ENCODE results near the gene HIGD1A. TPM values are rescaled to one million over a fixed set of nuclear protein-coding genes. Genes with fewer than 3 reads are reported as not detected.

The HIGD1A gene
- polyA plus RNA-seq, 1 of the 3 experiments (the other 2 are of a cell fraction), result 72.1 TPM

GRCh38 chr3:42800251-42800650 is 4.0 kb downstream of the HIGD1A start:
- H3K9me3 ChIP-seq, result no peaks in the 10 kb centered on the region
- ChIA-PET POLR2A (no interaction called here), CTCF (interaction anchor here (0.6 to 2.0 kb wide), 5 partner anchors 12 to 187 kb away, joined by 3 to 5 read pairs (median 3); no protein-coding TSS in a partner anchor)
- DNase-seq, result no peak
- no peak overlapping the region for H3K4me2 ChIP-seq
- 100% methylated on average over 2 of the region's 2 CpGs for WGBS (ENCODE audit: low lambda C conversion rate)
- peaks cover 0 to 12% of the 10 kb centered on the region in 2 experiments; a peak in 3 of 4 replicates for H3K4me1 ChIP-seq (ENCODE audit: control insufficient read depth in 1 of 2, insufficient read depth in 2 of 2, low read depth in 1 of 2, low read length in 1 of 2)
- no peak overlapping the region for H3K27ac ChIP-seq (ENCODE audit: low read depth in 2 of 2, low read length in 1 of 2)
- TF ChIP-seq GATA2 (CRISPR knock-in tag; IDR thresholded peaks at IDR 0.05), result no peak
- no peak for TF ChIP-seq IRF3 (IDR thresholded peaks at IDR 0.05; ENCODE audit: low read depth, low read length)
- no peak for TF ChIP-seq MAX (IDR thresholded peaks at IDR 0.05; ENCODE audit: low read depth)
- TF ChIP-seq TAF1 (IDR thresholded peaks at IDR 0.05; ENCODE audit: borderline replicate concordance, low read depth, low read length), result no peak
- no peak for TF ChIP-seq SMC3 (IDR thresholded peaks at IDR 0.05; ENCODE audit: low read depth, low read length)
- no peak for TF ChIP-seq RXRA (IDR thresholded peaks at IDR 0.05; ENCODE audit: borderline replicate concordance, low read depth)
- TF ChIP-seq SIN3A (IDR thresholded peaks at IDR 0.05; ENCODE audit: borderline replicate concordance, low read depth, low read length), result no peak
- TF ChIP-seq, protein P1, sequence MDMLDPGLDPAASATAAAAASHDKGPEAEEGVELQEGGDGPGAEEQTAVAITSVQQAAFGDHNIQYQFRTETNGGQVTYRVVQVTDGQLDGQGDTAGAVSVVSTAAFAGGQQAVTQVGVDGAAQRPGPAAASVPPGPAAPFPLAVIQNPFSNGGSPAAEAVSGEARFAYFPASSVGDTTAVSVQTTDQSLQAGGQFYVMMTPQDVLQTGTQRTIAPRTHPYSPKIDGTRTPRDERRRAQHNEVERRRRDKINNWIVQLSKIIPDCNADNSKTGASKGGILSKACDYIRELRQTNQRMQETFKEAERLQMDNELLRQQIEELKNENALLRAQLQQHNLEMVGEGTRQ (IDR thresholded peaks at IDR 0.05; ENCODE audit: borderline replicate concordance, low read depth, low read length), result no peak
- no peak for TF ChIP-seq RFX5 (IDR thresholded peaks at IDR 0.05; ENCODE audit: low read length)
- no peak for TF ChIP-seq ZBTB33 (IDR thresholded peaks at IDR 0.05; ENCODE audit: borderline replicate concordance, low read depth)
- TF ChIP-seq, protein P2, sequence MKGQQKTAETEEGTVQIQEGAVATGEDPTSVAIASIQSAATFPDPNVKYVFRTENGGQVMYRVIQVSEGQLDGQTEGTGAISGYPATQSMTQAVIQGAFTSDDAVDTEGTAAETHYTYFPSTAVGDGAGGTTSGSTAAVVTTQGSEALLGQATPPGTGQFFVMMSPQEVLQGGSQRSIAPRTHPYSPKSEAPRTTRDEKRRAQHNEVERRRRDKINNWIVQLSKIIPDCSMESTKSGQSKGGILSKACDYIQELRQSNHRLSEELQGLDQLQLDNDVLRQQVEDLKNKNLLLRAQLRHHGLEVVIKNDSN (IDR thresholded peaks at IDR 0.05; ENCODE audit: borderline replicate concordance, low read depth), result no peak
- TF ChIP-seq, protein P3, sequence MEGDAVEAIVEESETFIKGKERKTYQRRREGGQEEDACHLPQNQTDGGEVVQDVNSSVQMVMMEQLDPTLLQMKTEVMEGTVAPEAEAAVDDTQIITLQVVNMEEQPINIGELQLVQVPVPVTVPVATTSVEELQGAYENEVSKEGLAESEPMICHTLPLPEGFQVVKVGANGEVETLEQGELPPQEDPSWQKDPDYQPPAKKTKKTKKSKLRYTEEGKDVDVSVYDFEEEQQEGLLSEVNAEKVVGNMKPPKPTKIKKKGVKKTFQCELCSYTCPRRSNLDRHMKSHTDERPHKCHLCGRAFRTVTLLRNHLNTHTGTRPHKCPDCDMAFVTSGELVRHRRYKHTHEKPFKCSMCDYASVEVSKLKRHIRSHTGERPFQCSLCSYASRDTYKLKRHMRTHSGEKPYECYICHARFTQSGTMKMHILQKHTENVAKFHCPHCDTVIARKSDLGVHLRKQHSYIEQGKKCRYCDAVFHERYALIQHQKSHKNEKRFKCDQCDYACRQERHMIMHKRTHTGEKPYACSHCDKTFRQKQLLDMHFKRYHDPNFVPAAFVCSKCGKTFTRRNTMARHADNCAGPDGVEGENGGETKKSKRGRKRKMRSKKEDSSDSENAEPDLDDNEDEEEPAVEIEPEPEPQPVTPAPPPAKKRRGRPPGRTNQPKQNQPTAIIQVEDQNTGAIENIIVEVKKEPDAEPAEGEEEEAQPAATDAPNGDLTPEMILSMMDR (IDR thresholded peaks at IDR 0.05), result no peak
- TF ChIP-seq TCF12 (IDR thresholded peaks at IDR 0.05), result no peak
- no peak overlapping the region for H3K4me3 ChIP-seq (ENCODE audit: low read depth in 2 of 2, low read length in 1 of 2)
- H3F3A ChIP-seq (replicated peaks; ENCODE audit: insufficient read depth), result peaks cover 9% of the 10 kb centered on the region
- H3K36me3 ChIP-seq (replicated peaks in 1 of 2; ENCODE audit: control insufficient read depth in 1 of 2, insufficient read depth in 2 of 2, low read length in 1 of 2), result peaks cover 7 to 21% of the 10 kb centered on the region in 2 experiments
- H3K9ac ChIP-seq, result no peak overlapping the region
- no peaks in the 10 kb centered on the region for H3K27me3 ChIP-seq (ENCODE audit: insufficient read depth)
- no peaks in the 10 kb centered on the region for H3K9me2 ChIP-seq
- H4K20me1 ChIP-seq (ENCODE audit: insufficient read depth), result peaks cover 7% of the 10 kb centered on the region; the same call in 1 of the 2 replicates
- peaks cover 61% of the 10 kb centered on the region for H3K79me2 ChIP-seq (ENCODE audit: insufficient read depth)
- H2AFZ ChIP-seq (ENCODE audit: low read depth), result no peak overlapping the region

Data from SK-N-SH (cell line).